NB4 (cell line): ENCODE measurements around the gene SYNE1.

Source experiments
- MYC ChIP-seq: IDR thresholded peaks from 2 replicates; pipeline ENCODE4 v1.6.1; 2011; ENCODE audit warnings: low read depth, low read length
- POLR2A ChIP-seq: IDR thresholded peaks from 2 replicates; pipeline ENCODE4 v1.6.1; 2011; ENCODE audit warnings: mild to moderate bottlenecking; ENCODE audit not compliant: insufficient read length; ENCODE audit errors: extremely low read depth
- TF ChIP-seq, protein P1 (sequence below): IDR thresholded peaks from one replicate; pipeline ENCODE4 v1.5.1; 2012; ENCODE audit warnings: low read depth, low read length

DNA sequence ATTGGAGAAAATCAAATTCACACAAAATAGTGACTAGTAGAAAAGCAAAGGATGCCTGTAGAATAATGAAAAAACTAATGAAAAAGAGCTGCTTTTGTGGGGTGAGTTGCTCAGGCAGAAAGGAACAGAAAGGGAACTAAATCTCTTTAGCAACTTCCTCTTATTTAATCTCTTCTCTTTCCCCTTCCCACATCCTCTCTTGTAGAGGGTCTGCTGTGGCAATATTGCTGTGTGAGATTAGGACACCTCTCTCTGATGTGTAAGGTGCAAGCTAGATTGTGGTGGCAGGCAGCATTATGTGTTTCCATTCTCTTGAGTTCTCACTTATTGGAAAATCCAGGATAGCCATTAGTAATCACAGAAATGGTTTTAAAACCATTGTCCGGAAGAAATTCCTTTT, 49.7 kb downstream of the SYNE1 start:
- TF ChIP-seq, protein P1, sequence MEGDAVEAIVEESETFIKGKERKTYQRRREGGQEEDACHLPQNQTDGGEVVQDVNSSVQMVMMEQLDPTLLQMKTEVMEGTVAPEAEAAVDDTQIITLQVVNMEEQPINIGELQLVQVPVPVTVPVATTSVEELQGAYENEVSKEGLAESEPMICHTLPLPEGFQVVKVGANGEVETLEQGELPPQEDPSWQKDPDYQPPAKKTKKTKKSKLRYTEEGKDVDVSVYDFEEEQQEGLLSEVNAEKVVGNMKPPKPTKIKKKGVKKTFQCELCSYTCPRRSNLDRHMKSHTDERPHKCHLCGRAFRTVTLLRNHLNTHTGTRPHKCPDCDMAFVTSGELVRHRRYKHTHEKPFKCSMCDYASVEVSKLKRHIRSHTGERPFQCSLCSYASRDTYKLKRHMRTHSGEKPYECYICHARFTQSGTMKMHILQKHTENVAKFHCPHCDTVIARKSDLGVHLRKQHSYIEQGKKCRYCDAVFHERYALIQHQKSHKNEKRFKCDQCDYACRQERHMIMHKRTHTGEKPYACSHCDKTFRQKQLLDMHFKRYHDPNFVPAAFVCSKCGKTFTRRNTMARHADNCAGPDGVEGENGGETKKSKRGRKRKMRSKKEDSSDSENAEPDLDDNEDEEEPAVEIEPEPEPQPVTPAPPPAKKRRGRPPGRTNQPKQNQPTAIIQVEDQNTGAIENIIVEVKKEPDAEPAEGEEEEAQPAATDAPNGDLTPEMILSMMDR = no peak
- TF ChIP-seq POLR2A (no peak), MYC (no peak)
